GM12878 (cell line): ENCODE data around the gene KRTAP9-1. TPM values are rescaled to one million over a fixed set of nuclear protein-coding genes. Genes with fewer than 3 reads are reported as not detected.

ENCODE experiments used
- ATAC-seq: fragments of 200-7000 bp; cut with Tn5 transposase; 3 replicates; pipeline ENCODE4 v1.9.1; 2020; ENCODE audit warnings: mild to moderate bottlenecking, moderate library complexity
- BruUV-seq: library from RNA; stranded (reverse); fragments of 400-500 nt; replicated peaks from 2 replicates; lab custom pipeline; 2021; lab: Mats Ljungman, UMichigan
- CTCF ChIA-PET: fragments of 300-600 bp; sonication (Branson Sonifier 250); formaldehyde crosslinking; extraction: SDS; loops from one replicate; lab custom pipeline; 2021; ENCODE audit warnings: inconsistent platforms; lab: Yijun Ruan, JAX
- POLR2A ChIA-PET: fragments of 350-600 bp; formaldehyde crosslinking; extraction: SDS; loops from one replicate; lab custom pipeline; 2021; ENCODE audit warnings: inconsistent platforms; lab: Charles Lee
- RAD21 ChIA-PET: fragments of 300-600 bp; sonication (Branson Sonifier 250); formaldehyde crosslinking; loops from one replicate; lab custom pipeline; 2023; ENCODE audit warnings: antibody characterized with exemption; ENCODE audit not compliant: unreplicated experiment; lab: Charles Lee
- SMC1A ChIA-PET: fragments of 300-600 bp; sonication (Branson Sonifier 250); formaldehyde crosslinking; loops from one replicate; lab custom pipeline; 2023; ENCODE audit not compliant: unreplicated experiment, uncharacterized antibody; lab: Charles Lee
- DNase-seq: peaks from one replicate; pipeline ENCODE4 v3.0.0-alpha.2; 2011; ENCODE audit warnings: low read depth, low spot score
- FAIRE-seq: peaks from 3 replicates; lab custom pipeline; 2011; peaks lifted over from hg19 to GRCh38; lab: Jason Lieb, UNC
- H2AFZ ChIP-seq: 2 replicates; pipeline ENCODE4 v1.6.0; 2011; ENCODE audit warnings: low read depth, low read length, control low read depth; ENCODE audit not compliant: control insufficient read depth
- H3K27ac ChIP-seq: 2 replicates; pipeline ENCODE4 v1.5.1; 2011; ENCODE audit warnings: control low read depth; ENCODE audit not compliant: control insufficient read depth, insufficient read depth
- H3K27me3 ChIP-seq, 2 experiments: replicated peaks in 1 of 2; 2 replicates each; pipeline versions ENCODE4 v1.6.0 to v1.6.1; 2011; ENCODE audit warnings: low read length in 1 of 2; ENCODE audit not compliant: control insufficient read depth in 2 of 2, insufficient read depth in 2 of 2
- H3K36me3 ChIP-seq, 2 experiments: 2 replicates each; pipeline ENCODE4 v1.5.1; 2011; ENCODE audit warnings: low read length in 1 of 2; ENCODE audit not compliant: control insufficient read depth in 2 of 2, insufficient read depth in 2 of 2
- H3K4me1 ChIP-seq: 2 replicates; pipeline ENCODE4 v1.6.1; 2011; ENCODE audit warnings: mild to moderate bottlenecking, low read length, moderate library complexity, mixed read lengths; ENCODE audit not compliant: control insufficient read depth, insufficient read depth
- H3K4me2 ChIP-seq: 2 replicates; pipeline ENCODE4 v1.6.0; 2011; ENCODE audit warnings: control low read depth; ENCODE audit not compliant: control insufficient read depth, insufficient read depth
- H3K4me3 ChIP-seq: fragments of 200-600 bp; sonication (generic); 2 replicates; pipeline ENCODE4 v1.5.1; 2016
- H3K79me2 ChIP-seq: 2 replicates; pipeline ENCODE4 v1.6.0; 2011; ENCODE audit warnings: low read length; ENCODE audit not compliant: control insufficient read depth, insufficient read depth
- H3K9ac ChIP-seq: 2 replicates; pipeline ENCODE4 v1.8.0; 2011; ENCODE audit warnings: low read length, control low read depth, mixed read lengths; ENCODE audit not compliant: control insufficient read depth, insufficient read depth
- H3K9me3 ChIP-seq: replicated peaks from 3 replicates; pipeline ENCODE4 v1.5.1; 2011; ENCODE audit warnings: mild to moderate bottlenecking, low read length; ENCODE audit not compliant: control insufficient read depth, insufficient read depth
- H4K20me1 ChIP-seq: 2 replicates; pipeline ENCODE4 v1.6.0; 2011; ENCODE audit not compliant: control insufficient read depth, insufficient read depth
- ATF7 ChIP-seq: fragments of 450-650 bp; IDR thresholded peaks from 2 replicates; pipeline ENCODE4 v1.6.1; 2016; ENCODE audit warnings: low read depth, mild to moderate bottlenecking
- BRCA1 ChIP-seq: IDR thresholded peaks from 2 replicates; pipeline ENCODE4 v1.6.1; 2011; ENCODE audit warnings: low read depth, low read length, improper control_type of control experiment
- E2F4 ChIP-seq: IDR thresholded peaks from 2 replicates; pipeline ENCODE4 v1.6.1; 2012; ENCODE audit warnings: low read depth, low read length, improper control_type of control experiment
- E4F1 ChIP-seq: fragments of 450-650 bp; IDR thresholded peaks from 2 replicates; pipeline ENCODE4 v1.6.1; 2018; ENCODE audit warnings: borderline replicate concordance, mild to moderate bottlenecking; ENCODE audit not compliant: partially characterized antibody
- IKZF1 ChIP-seq: fragments of 450-650 bp; conservative IDR thresholded peaks from 2 replicates; pipeline ENCODE4 v1.6.1; 2017; ENCODE audit warnings: antibody characterized with exemption, mild to moderate bottlenecking
- MAX ChIP-seq: IDR thresholded peaks from 2 replicates; pipeline ENCODE4 v1.6.1; 2012; ENCODE audit warnings: low read depth, low read length, improper control_type of control experiment
- MYB ChIP-seq: fragments of 150-350 bp; IDR thresholded peaks from 2 replicates; pipeline ENCODE4 v1.6.1; 2014; ENCODE audit warnings: mild to moderate bottlenecking, low read depth, low read length, borderline replicate concordance
- PBX3 ChIP-seq: IDR thresholded peaks from 2 replicates; pipeline ENCODE4 v1.6.1; 2011; ENCODE audit warnings: mild to moderate bottlenecking, low read depth, low read length, moderate library complexity; ENCODE audit not compliant: insufficient replicate concordance
- PML ChIP-seq: IDR thresholded peaks from 2 replicates; pipeline ENCODE4 v1.6.1; 2012; ENCODE audit warnings: low read length, inconsistent platforms
- SIX5 ChIP-seq: IDR thresholded peaks from 2 replicates; pipeline ENCODE4 v1.6.1; 2011; ENCODE audit warnings: mild to moderate bottlenecking, low read depth, low read length, moderate library complexity; ENCODE audit not compliant: severe bottlenecking
- USF1 ChIP-seq: IDR thresholded peaks from 2 replicates; pipeline ENCODE4 v1.6.1; 2011; ENCODE audit warnings: borderline replicate concordance, low read depth, mild to moderate bottlenecking, moderate library complexity, mixed read lengths, low read length; ENCODE audit not compliant: insufficient read depth; ENCODE audit errors: extremely low read length
- ZNF274 ChIP-seq: IDR thresholded peaks from one replicate; pipeline ENCODE4 v1.8.0; 2011; ENCODE audit not compliant: insufficient read length, insufficient read depth
- ZNF384 ChIP-seq: IDR thresholded peaks from 2 replicates; pipeline ENCODE4 v1.6.1; 2012; ENCODE audit warnings: low read depth, mild to moderate bottlenecking, low read length, improper control_type of control experiment, borderline replicate concordance
- WGBS: methylation state at CpG from one replicate; pipeline ENCODE4 v1.1.6; 2016; ENCODE audit warnings: low lambda C conversion rate; ENCODE audit not compliant: insufficient replicate concordance, insufficient coverage; ENCODE audit errors: missing lambda C conversion rate; 5-methylcytosine and 5-hydroxymethylcytosine counted together
- in situ Hi-C: fragments of 300-500 bp; cut with MboI; formaldehyde crosslinking; loops from 9 replicates; pipeline ENCODE4 v1.14.3; 2018; ENCODE audit warnings: mixed read lengths
- intact Hi-C: fragments of 100-400 bp; cut with micrococcal nuclease; formaldehyde crosslinking; loops from one replicate; pipeline ENCODE4 v1.14.2; 2022; ENCODE audit not compliant: unreplicated experiment
- polyA plus RNA-seq, 11 experiments: library from polyadenylated mRNA; depleted of rRNA in 4 of 11; unstranded in 6 of 11; stranded (reverse) in 5 of 11; fragments of >200 nt; fragmentation: Nextera tagmentation in 4 of 11; fragmentation: Illumina TruSeq in 1 of 11; extraction: Ambion mirVana in 4 of 11; extraction: Trizol in 1 of 11; gene quantifications; 1 replicate in 1 of 11; 2 replicates in 10 of 11; pipeline versions ENCODE4 v1.2.1 to v1.2.3, GENCODE V29; 2011 to 2016; ENCODE audit warnings: inconsistent platforms in 2 of 11, missing spikeins in 2 of 11, low read depth in 1 of 11
- total RNA-seq, 4 experiments: library from RNA; depleted of rRNA in 3 of 4; stranded (reverse); fragments of >200 nt in 3 of 4; fragmentation: Illumina TruSeq in 1 of 4; extraction: Trizol in 1 of 4; gene quantifications; 2 replicates each; pipeline versions ENCODE4 v1.2.1 to v1.2.3, GENCODE V29; 2013 to 2021
- TF ChIP-seq, protein P1 (sequence below): fragments of 450-650 bp; IDR thresholded peaks from 2 replicates; pipeline ENCODE4 v1.6.1; 2017; ENCODE audit warnings: mild to moderate bottlenecking, moderate library complexity

The KRTAP9-1 gene
- total and polyA plus RNA-seq, 10 of the 15 experiments (the other 5 are each of a cell fraction or from before 2014, with no cell fraction given), result not detected

- no peaks in the 10 kb centered on the region for H3K79me2 ChIP-seq
- H3K9me3 ChIP-seq, result no peaks in the 10 kb centered on the region
- ATAC-seq (no peak), FAIRE-seq (no peak), DNase-seq (no peak)
- intact Hi-C loops (no loop called here), in situ Hi-C loops (loop anchor here (10.0 kb wide), 1 partner anchor 60 kb away; the partner anchor contains the start of gene KRTAP9-4)
- H3K36me3 ChIP-seq, result no peaks in the 10 kb centered on the region
- no peaks in the 10 kb centered on the region for H3K4me1 ChIP-seq
- no TSS peak for BruUV-seq
- RAD21 ChIA-PET, result no interaction called here
- H3K4me3 ChIP-seq, result no peak within 1 kb of the TSS
- no peak within 1 kb of the TSS for H3K27ac ChIP-seq
- POLR2A ChIA-PET, result no interaction called here
- no peak within 1 kb of the TSS for H3K4me2 ChIP-seq
- SMC1A ChIA-PET, result no interaction called here
- no peak within 1 kb of the TSS for H2AFZ ChIP-seq
- no peak within 1 kb of the TSS for H3K9ac ChIP-seq
- CTCF ChIA-PET, result no interaction called here
- H3K27me3 ChIP-seq, result no peaks in the 10 kb centered on the region
- H4K20me1 ChIP-seq, result no peaks in the 10 kb centered on the region
- WGBS, result 12% methylated on average over 6 of the region's 9 CpGs
- TF ChIP-seq ZNF274 (no peak), USF1 (no peak), PBX3 (no peak), E4F1 (no peak), ATF7 (no peak), PML (no peak), IKZF1 (no peak), MYB (no peak), ZNF384 (no peak), E2F4 (no peak), SIX5 (no peak), BRCA1 (no peak), MAX (no peak)
- TF ChIP-seq, protein P1, sequence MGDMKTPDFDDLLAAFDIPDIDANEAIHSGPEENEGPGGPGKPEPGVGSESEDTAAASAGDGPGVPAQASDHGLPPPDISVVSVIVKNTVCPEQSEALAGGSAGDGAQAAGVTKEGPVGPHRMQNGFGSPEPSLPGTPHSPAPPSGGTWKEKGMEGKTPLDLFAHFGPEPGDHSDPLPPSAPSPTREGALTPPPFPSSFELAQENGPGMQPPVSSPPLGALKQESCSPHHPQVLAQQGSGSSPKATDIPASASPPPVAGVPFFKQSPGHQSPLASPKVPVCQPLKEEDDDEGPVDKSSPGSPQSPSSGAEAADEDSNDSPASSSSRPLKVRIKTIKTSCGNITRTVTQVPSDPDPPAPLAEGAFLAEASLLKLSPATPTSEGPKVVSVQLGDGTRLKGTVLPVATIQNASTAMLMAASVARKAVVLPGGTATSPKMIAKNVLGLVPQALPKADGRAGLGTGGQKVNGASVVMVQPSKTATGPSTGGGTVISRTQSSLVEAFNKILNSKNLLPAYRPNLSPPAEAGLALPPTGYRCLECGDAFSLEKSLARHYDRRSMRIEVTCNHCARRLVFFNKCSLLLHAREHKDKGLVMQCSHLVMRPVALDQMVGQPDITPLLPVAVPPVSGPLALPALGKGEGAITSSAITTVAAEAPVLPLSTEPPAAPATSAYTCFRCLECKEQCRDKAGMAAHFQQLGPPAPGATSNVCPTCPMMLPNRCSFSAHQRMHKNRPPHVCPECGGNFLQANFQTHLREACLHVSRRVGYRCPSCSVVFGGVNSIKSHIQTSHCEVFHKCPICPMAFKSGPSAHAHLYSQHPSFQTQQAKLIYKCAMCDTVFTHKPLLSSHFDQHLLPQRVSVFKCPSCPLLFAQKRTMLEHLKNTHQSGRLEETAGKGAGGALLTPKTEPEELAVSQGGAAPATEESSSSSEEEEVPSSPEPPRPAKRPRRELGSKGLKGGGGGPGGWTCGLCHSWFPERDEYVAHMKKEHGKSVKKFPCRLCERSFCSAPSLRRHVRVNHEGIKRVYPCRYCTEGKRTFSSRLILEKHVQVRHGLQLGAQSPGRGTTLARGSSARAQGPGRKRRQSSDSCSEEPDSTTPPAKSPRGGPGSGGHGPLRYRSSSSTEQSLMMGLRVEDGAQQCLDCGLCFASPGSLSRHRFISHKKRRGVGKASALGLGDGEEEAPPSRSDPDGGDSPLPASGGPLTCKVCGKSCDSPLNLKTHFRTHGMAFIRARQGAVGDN, result no peak
Observed at GRCh38 chr17:41184480-41184961, 5.2 kb upstream of the KRTAP9-1 start, which contains the start of gene KRTAP4-1. KRTAP4-1 (minus strand) TSS chr17:41184911; CDS start chr17:41184854, 57 bp downstream.
